ENCODE measurements around the gene SPIB.

GRCh38 chr19:50444059-50444458 lies 25.3 kb downstream of the SPIB start:
- no peak for TF ChIP-seq POLR2AphosphoS5 (IDR thresholded peaks at IDR 0.05)
- TF ChIP-seq CTCF (IDR thresholded peaks at IDR 0.05 in 8 of 11, conservative IDR thresholded peaks at IDR 0.05 in 3 of 11): no peak
